ENCODE data around the gene ICAM2. TPM values are rescaled to one million over a fixed set of nuclear protein-coding genes. Genes with fewer than 3 reads are reported as not detected.

Gene ICAM2
- total and polyA plus RNA-seq, 2 donors (not counting 1 experiment from before 2014, with no cell fraction given): 48.7 to 149 TPM

DNA sequence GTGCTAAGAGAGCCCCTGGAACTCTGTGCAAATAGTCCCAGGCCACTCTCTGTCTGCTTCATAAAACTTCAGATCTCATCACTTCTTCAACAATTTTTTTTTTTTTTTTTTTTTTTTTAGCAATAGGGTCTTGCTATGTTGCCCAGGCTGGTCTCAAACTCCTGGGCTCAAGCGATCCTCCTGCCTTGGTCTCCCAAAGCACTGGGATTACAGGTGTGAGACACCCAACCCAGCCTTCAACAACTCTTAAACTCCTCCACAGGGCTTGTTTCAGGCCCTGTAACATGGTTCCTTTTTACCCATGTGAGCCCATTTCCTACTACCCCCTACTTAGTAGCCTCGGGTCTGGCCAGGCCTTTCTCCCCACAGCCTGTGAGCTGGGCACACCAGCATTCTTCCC, 39.3 kb upstream of the ICAM2 start:
- intact Hi-C loops (cut with micrococcal nuclease): loop anchor here (5.0 kb wide), 1 partner anchor 73 kb away; the partner anchor contains the start of gene ERN1
- no peaks in the 10 kb centered on the region for H3K27me3 ChIP-seq (replicated peaks in 1 of 4; ENCODE audit: control extremely low read depth in 1 of 4, control insufficient read depth in 3 of 4, insufficient read depth in 4 of 4, low read length in 3 of 4)
- no peak overlapping the region for H3K4me3 ChIP-seq (ENCODE audit: control extremely low read depth in 1 of 5, extremely low read depth in 1 of 5, insufficient read depth in 1 of 5, low read depth in 2 of 5, low read length in 4 of 5)
- DNase-seq (no peak), ATAC-seq (ENCODE audit: low read depth) (no peak)
- H3K27ac ChIP-seq (ENCODE audit: low read length in 2 of 2): no peak overlapping the region
- peaks cover 0 to 6% of the 10 kb centered on the region in 2 experiments for H3K36me3 ChIP-seq (replicated peaks in 1 of 2; ENCODE audit: control extremely low read depth in 1 of 2, control insufficient read depth in 1 of 2, extremely low read depth in 1 of 2, insufficient read depth in 2 of 2, low read length in 1 of 2)
- Mint-ChIP-seq H3K4me3 (no peak overlapping the region), H3K27me3 (no peaks in the 10 kb centered on the region), H3K9me3 (ENCODE audit: insufficient read depth) (no peaks in the 10 kb centered on the region), H3K4me1 (peaks cover 30% of the 10 kb centered on the region), H3K27ac (no peak overlapping the region)
- ChIA-PET CTCF (interaction anchor here (2.5 kb wide), 1 partner anchor 74 kb away, joined by 10 read pairs; no protein-coding TSS in a partner anchor), POLR2A (interaction anchor here (0.7 kb wide), 1 partner anchor 176 kb away, joined by 6 read pairs; no protein-coding TSS in a partner anchor)
- 90% methylated on average over 2 of the region's 2 CpGs for WGBS (ENCODE audit: insufficient coverage)
- H3K9me3 ChIP-seq (ENCODE audit: control extremely low read depth in 1 of 3, control insufficient read depth in 2 of 3, insufficient read depth in 1 of 3, low read length in 2 of 3): no peaks in the 10 kb centered on the region
- H3K9ac ChIP-seq (ENCODE audit: low read length): no peak overlapping the region
- no peaks in the 10 kb centered on the region for H4K20me1 ChIP-seq (ENCODE audit: control insufficient read depth, insufficient read depth, low read length, poor library complexity, severe bottlenecking)
- H3K79me2 ChIP-seq (ENCODE audit: control insufficient read depth, insufficient read depth, low read length): no peaks in the 10 kb centered on the region
- peaks cover 17 to 23% of the 10 kb centered on the region in 2 donors for H3K4me1 ChIP-seq (ENCODE audit: control insufficient read depth in 2 of 2, insufficient read depth in 2 of 2, low read length in 2 of 2)
- no peak for TF ChIP-seq EZH2 (IDR thresholded peaks at IDR 0.05; ENCODE audit: borderline replicate concordance, insufficient read depth, low read depth, low read length, poor library complexity, severe bottlenecking)
- TF ChIP-seq, protein P1, sequence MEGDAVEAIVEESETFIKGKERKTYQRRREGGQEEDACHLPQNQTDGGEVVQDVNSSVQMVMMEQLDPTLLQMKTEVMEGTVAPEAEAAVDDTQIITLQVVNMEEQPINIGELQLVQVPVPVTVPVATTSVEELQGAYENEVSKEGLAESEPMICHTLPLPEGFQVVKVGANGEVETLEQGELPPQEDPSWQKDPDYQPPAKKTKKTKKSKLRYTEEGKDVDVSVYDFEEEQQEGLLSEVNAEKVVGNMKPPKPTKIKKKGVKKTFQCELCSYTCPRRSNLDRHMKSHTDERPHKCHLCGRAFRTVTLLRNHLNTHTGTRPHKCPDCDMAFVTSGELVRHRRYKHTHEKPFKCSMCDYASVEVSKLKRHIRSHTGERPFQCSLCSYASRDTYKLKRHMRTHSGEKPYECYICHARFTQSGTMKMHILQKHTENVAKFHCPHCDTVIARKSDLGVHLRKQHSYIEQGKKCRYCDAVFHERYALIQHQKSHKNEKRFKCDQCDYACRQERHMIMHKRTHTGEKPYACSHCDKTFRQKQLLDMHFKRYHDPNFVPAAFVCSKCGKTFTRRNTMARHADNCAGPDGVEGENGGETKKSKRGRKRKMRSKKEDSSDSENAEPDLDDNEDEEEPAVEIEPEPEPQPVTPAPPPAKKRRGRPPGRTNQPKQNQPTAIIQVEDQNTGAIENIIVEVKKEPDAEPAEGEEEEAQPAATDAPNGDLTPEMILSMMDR (IDR thresholded peaks at IDR 0.05): no peak
- no peak overlapping the region for H2AFZ ChIP-seq (ENCODE audit: insufficient read depth, low read depth, low read length, poor library complexity, severe bottlenecking)
- no peak overlapping the region for H3K4me2 ChIP-seq (replicated peaks; ENCODE audit: low read depth, low read length, poor library complexity, severe bottlenecking)

DNA sequence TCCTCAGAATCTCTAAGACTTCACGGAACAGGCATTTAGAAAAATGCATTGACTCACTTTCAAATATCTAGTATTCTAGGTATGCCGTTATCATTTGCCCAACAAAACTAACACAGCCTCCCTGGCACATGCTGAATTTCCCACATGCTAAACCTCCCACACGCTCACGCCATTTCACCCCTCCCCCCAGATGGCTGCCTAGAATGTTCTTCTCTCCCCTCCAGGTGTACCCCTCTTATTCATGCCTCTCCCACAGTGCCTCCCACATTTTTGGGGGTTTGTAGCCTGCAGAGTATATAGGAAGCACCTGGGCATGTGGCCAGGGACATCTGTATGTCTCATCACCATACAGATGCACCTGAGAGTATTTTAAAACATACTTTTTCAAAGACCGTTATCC, 38.2 kb upstream of the ICAM2 start:
- Mint-ChIP-seq H3K4me3 (no peak overlapping the region), H3K4me1 (peaks cover 25% of the 10 kb centered on the region), H3K27ac (no peak overlapping the region), H3K27me3 (no peaks in the 10 kb centered on the region), H3K9me3 (ENCODE audit: insufficient read depth) (no peaks in the 10 kb centered on the region)
- intact Hi-C loops (cut with micrococcal nuclease): no loop called here
- H3K4me3 ChIP-seq (ENCODE audit: control extremely low read depth in 1 of 5, extremely low read depth in 1 of 5, insufficient read depth in 1 of 5, low read depth in 2 of 5, low read length in 4 of 5): no peak overlapping the region
- no peaks in the 10 kb centered on the region for H3K9me3 ChIP-seq (ENCODE audit: control extremely low read depth in 1 of 3, control insufficient read depth in 2 of 3, insufficient read depth in 1 of 3, low read length in 2 of 3)
- H2AFZ ChIP-seq (ENCODE audit: insufficient read depth, low read depth, low read length, poor library complexity, severe bottlenecking): no peak overlapping the region
- CTCF ChIA-PET: interaction anchor here (0.6 to 3.0 kb wide), 2 partner anchors 30 to 75 kb away, joined by 3 to 9 read pairs; no protein-coding TSS in a partner anchor
- no peak overlapping the region for H3K4me2 ChIP-seq (replicated peaks; ENCODE audit: low read depth, low read length, poor library complexity, severe bottlenecking)
- H3K79me2 ChIP-seq (ENCODE audit: control insufficient read depth, insufficient read depth, low read length): no peaks in the 10 kb centered on the region
- no peak overlapping the region for H3K27ac ChIP-seq (ENCODE audit: low read length in 2 of 2)
- DNase-seq: no peak
- H3K4me1 ChIP-seq (ENCODE audit: control insufficient read depth in 2 of 2, insufficient read depth in 2 of 2, low read length in 2 of 2): peaks cover 16 to 23% of the 10 kb centered on the region in 2 donors
- TF ChIP-seq EZH2 (IDR thresholded peaks at IDR 0.05; ENCODE audit: borderline replicate concordance, insufficient read depth, low read depth, low read length, poor library complexity, severe bottlenecking): no peak
- TF ChIP-seq, protein P1 (IDR thresholded peaks at IDR 0.05): no peak
- POLR2A ChIA-PET: no interaction called here
- 61% methylated on average over 4 of the region's 5 CpGs for WGBS (ENCODE audit: insufficient coverage)
- no peaks in the 10 kb centered on the region for H3K27me3 ChIP-seq (replicated peaks in 1 of 4; ENCODE audit: control extremely low read depth in 1 of 4, control insufficient read depth in 3 of 4, insufficient read depth in 4 of 4, low read length in 3 of 4)
- H3K9ac ChIP-seq (ENCODE audit: low read length): no peak overlapping the region
- peaks cover 0 to 6% of the 10 kb centered on the region in 2 experiments for H3K36me3 ChIP-seq (replicated peaks in 1 of 2; ENCODE audit: control extremely low read depth in 1 of 2, control insufficient read depth in 1 of 2, extremely low read depth in 1 of 2, insufficient read depth in 2 of 2, low read length in 1 of 2)
- ATAC-seq (ENCODE audit: low read depth): no peak
- H4K20me1 ChIP-seq (ENCODE audit: control insufficient read depth, insufficient read depth, low read length, poor library complexity, severe bottlenecking): no peaks in the 10 kb centered on the region
